ENCODE results near the gene CYLD. TPM values are rescaled to one million over a fixed set of nuclear protein-coding genes. Genes with fewer than 3 reads are reported as not detected.

The CYLD gene
- total and polyA plus RNA-seq, 2 donors (not counting 3 experiments of a cell fraction or from before 2014, with no cell fraction given), result 7.4 to 21.5 TPM

DNA sequence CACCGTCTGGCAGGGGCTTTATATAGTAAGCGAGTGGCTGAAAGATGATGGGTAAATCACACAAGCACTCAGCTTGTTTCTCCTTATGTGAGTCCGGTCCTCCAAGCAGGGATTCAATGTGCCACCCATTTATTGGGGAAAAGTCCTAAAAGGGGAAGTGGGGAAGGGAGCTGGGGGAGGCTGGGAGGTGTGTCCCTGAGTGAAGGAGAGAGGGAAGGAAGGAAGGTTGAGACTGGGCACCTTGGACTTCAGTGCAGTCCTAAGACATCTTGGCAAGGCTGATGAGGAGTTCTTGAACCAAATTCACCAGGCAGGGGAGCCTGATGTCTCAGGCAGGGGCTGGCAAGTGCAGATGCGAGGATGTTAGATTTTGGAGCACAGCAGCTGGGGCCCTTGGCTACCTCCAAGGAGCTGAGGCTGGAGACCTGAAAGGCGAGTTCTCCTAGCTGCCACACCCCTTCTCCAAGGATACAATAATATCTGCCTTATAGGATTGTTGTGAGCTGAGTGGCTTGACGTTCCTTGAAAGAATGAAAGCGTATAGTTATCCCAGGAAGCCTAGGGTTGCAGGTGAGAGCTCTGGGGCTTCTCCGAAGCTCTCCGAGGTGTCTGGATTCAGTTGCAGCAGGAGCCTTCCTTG lies 23.0 kb upstream of the CYLD start:
- no peak for TF ChIP-seq JUN (IDR thresholded peaks at IDR 0.05; ENCODE audit: borderline replicate concordance, insufficient read depth, insufficient read length, low read depth)
- TF ChIP-seq GATA2 (IDR thresholded peaks at IDR 0.05; ENCODE audit: insufficient read depth, insufficient read length, low read depth, low read length), result no peak
- TF ChIP-seq CTCF (IDR thresholded peaks at IDR 0.05; ENCODE audit: extremely low read depth in 1 of 2, insufficient read depth in 1 of 2, low read depth in 1 of 2, low read length in 2 of 2), result no peak
- no peak for TF ChIP-seq POLR2AphosphoS5 (IDR thresholded peaks at IDR 0.05; ENCODE audit: insufficient read depth, low read depth, low read length)
- TF ChIP-seq MYC (IDR thresholded peaks at IDR 0.05; ENCODE audit: low read depth, low read length), result no peak
- no peak for TF ChIP-seq FOS (IDR thresholded peaks at IDR 0.05; ENCODE audit: borderline replicate concordance, insufficient read depth, low read length)
- TF ChIP-seq EZH2 (IDR thresholded peaks at IDR 0.05; ENCODE audit: borderline replicate concordance, low read depth, low read length, severe bottlenecking), result no peak
- no peak for TF ChIP-seq MAX (IDR thresholded peaks at IDR 0.05; ENCODE audit: insufficient read depth, insufficient read length)
- no peak for TF ChIP-seq POLR2A (IDR thresholded peaks at IDR 0.05; ENCODE audit: low read depth, low read length)
- dilution Hi-C loops (cut with MboI; ENCODE audit: extremely low pct_ligation_motif_present, low sequenced_read_pairs) (no loop called here), intact Hi-C loops (cut with micrococcal nuclease) (no loop called here)
- DNase-seq (ENCODE audit: low read depth, low spot score), result no peak
- no peaks in the 10 kb centered on the region for H3K27me3 ChIP-seq (ENCODE audit: control insufficient read depth in 2 of 2, insufficient read depth in 2 of 2, low read length in 2 of 2)
- no peak overlapping the region for H3K4me2 ChIP-seq (ENCODE audit: insufficient read depth, low read length)
- H3K4me1 ChIP-seq (ENCODE audit: control insufficient read depth, extremely low read depth, insufficient read depth, low read length), result no peaks in the 10 kb centered on the region
- ChIA-PET CTCF (interaction anchor here (1.4 to 1.6 kb wide), 2 partner anchors 54 to 88 kb away, joined by 4 to 5 read pairs; no protein-coding TSS in a partner anchor), POLR2A (no interaction called here)
- no peaks in the 10 kb centered on the region for H3K36me3 ChIP-seq (ENCODE audit: control insufficient read depth in 2 of 2, extremely low read depth in 1 of 2, insufficient read depth in 2 of 2, low read length in 2 of 2)
- no peak overlapping the region for H3K27ac ChIP-seq (ENCODE audit: insufficient read depth, low read depth, low read length)
- H3K9me3 ChIP-seq (replicated peaks; ENCODE audit: control insufficient read depth, insufficient read depth, low read length), result no peaks in the 10 kb centered on the region
- no peak overlapping the region for H2AFZ ChIP-seq (ENCODE audit: low read depth, low read length)
- no peaks in the 10 kb centered on the region for H4K20me1 ChIP-seq (replicated peaks; ENCODE audit: control insufficient read depth, extremely low read depth, insufficient read depth, low read length)
- no peak overlapping the region for H3K4me3 ChIP-seq (replicated peaks in 1 of 3; ENCODE audit: insufficient read depth in 1 of 3, low read depth in 1 of 3, low read length in 3 of 3)
- no peak for FAIRE-seq
- H3K9me1 ChIP-seq (replicated peaks; ENCODE audit: control insufficient read depth, extremely low read depth, insufficient read depth, low read length), result no peaks in the 10 kb centered on the region
- H3K9ac ChIP-seq (replicated peaks; ENCODE audit: extremely low read depth, insufficient read depth, low read length), result no peak overlapping the region
- no TSS peak for BruUV-seq (replicated peaks)
- no peaks in the 10 kb centered on the region for H3K79me2 ChIP-seq (ENCODE audit: control insufficient read depth, insufficient read depth, low read length)

Measured in endothelial cell of umbilical vein (primary cell).